Renal cortex interstitium (tissue), 11 donors: ENCODE results near the gene SCNN1G. TPM values are rescaled to one million over a fixed set of nuclear protein-coding genes. Genes with fewer than 3 reads are reported as not detected.
"Not testable (repeated sequence)": the region's sequence is repeated elsewhere in the genome, so short reads cannot be mapped to it uniquely, and the experiment has no call there.

Source experiments
- DNase-seq, 11 donors: peaks; one replicate each; pipeline ENCODE4 v3.0.0-alpha.2; 2013; ENCODE audit warnings: low read depth in 9 of 11, low spot score in 4 of 11; ENCODE audit errors: extremely low read depth in 1 of 11
- polyA plus RNA-seq, 3 donors: library from polyadenylated mRNA; unstranded; fragments of 120-200 nt; gene quantifications; one replicate each; pipeline ENCODE4 v1.2.1, GENCODE V29; 2013; ENCODE audit not compliant: insufficient read length in 3 of 3

Gene SCNN1G
- polyA plus RNA-seq, 3 donors, result 25.8 to 47.0 (median 36.0) TPM

GRCh38 chr16:23229714-23230113 is 47.2 kb downstream of the SCNN1G start:
- no peak for DNase-seq

DNA sequence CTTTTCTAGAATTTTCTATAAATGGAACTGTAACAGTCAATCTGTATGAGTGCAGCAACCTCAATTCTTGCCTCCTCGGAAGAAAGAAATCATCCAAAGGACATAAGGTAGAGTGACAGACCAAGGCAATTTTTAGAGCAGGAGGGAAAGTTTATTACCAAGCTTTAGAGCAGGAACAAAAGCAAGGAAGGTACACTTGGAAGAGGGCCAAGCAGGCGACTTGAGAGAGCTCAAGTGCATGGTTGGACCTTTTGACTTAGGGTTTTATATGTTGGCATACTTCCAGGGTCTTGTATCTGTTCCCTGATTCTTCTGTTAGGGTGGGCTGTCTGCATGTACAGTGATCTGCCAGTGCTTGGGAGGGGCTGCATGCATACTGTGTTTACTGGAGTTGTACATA is 50.3 kb downstream of the SCNN1G start:
- no peak for DNase-seq

DNA sequence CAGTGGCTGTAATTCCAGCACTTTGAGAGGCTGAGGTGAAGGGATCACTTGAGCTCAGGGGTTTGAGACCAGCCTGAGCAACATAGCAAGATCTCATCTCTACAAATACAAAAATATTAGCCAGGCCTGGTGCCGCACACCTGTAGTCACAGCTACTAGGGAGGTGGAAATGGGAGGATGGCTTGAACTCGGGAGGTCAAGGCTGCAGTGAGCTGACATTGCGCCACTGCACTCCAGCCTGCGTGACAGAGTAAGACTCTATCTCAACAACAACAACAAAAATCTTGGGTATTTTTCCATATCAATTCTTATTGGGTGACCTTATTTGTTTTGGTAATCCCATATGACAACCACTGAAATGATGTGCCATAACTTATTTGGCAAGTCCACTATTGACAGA is 52.6 kb downstream of the SCNN1G start:
- no peak for DNase-seq

DNA sequence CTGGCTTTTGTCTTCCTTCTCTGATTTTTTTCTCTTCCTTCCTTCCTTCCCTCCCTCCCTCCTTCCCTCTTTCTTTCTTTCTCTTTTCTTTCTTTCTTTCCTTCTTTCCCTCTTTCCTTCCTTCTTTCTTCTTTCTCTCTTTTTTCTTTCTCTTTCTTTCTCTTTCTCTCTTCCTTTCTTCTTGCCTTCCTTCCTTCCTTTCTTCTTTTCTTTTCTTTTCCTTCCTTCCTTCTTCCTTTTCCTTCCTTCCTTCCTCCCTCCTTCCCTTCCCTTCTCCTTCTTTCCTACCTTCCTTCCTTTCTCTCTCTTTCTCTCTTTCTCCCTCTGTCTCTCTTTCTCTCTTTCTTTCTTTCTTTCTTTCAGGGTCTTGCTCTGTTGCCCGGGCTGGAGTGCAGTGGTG is 54.4 kb downstream of the SCNN1G start:
- no peak for DNase-seq

DNA sequence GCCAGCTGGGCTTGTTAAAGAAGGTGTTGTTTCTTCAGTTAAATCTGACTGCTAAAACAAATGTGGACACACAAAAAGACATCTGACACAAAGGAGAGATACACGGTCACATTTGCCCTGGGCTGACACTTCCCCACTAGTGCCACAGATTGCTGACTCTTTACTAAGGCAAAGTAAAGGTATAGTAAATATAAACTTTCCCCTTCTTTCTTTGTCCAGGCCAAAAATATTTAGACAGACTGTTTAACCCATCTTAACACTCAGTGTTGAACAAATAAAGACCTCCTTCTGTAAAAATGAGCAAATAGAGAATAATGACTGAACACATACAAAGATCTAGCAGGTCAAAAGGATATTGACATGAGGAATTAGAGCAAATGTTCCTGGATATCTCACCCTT is 58.4 kb downstream of the SCNN1G start:
- no peak for DNase-seq

DNA sequence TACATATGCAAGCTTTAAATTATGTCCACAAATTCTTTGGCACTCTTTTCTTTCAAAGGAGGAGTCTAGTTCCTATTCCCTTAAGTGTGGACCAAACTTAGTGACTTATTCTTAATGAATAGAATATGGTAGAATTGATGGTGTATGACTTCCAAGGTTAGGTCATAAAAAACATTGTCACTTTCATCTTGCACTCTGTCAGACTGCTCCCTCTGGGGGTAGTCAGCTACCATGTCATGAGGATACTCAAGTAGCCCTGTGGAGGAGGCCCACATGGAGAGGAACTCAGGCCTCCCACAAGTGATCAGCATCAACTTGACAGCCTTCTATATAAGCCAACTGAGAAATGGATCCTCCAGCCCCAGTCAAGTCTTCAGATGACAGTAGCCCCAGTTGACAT is 61.6 kb downstream of the SCNN1G start:
- no peak for DNase-seq

- no peak for DNase-seq
Observed at GRCh38 chr16:23245268-23245667, 62.7 kb downstream of the SCNN1G start.

GRCh38 chr16:23248261-23249194 is 66.0 kb downstream of the SCNN1G start:
- DNase-seq, result no peak

DNA sequence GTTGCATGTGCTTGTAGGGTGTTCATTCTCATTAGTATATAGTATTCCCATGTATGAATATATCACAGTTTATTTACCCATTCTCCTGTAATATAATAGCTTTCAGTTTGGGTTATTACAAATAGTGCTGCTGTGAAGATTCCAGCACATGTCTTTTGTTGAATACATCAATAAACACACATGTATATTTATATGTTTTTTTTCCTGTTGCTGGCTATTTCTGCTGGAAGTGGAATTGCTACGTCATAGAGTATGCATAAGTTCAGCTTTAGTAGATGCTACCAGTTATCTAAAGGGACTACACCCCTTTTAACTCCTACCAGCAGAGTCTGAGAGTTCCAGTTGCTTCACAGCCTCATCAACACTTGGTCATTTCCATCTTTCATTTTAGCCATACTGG is 67.3 kb downstream of the SCNN1G start:
- DNase-seq, result no peak

GRCh38 chr16:23252310-23252709 is 69.8 kb downstream of the SCNN1G start:
- DNase-seq, result no peak

DNA sequence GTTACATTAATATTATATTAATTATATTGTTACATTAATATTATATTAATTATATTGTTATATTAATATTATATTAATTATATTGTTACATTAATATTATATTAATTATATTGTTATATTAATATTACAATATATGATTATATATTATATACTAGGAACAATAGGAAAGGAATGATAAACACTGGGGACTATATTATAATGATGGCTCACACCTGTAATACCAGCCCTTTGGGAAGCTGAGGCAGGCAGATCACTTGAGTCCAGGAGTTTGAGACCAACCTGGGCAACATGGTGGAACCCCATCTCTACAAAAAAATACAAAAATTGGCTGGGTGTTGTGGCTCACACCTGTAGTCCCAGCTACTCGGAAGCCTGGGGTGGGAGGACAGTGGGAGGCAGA is 71.1 kb downstream of the SCNN1G start:
- DNase-seq, result not testable (repeated sequence)

DNA sequence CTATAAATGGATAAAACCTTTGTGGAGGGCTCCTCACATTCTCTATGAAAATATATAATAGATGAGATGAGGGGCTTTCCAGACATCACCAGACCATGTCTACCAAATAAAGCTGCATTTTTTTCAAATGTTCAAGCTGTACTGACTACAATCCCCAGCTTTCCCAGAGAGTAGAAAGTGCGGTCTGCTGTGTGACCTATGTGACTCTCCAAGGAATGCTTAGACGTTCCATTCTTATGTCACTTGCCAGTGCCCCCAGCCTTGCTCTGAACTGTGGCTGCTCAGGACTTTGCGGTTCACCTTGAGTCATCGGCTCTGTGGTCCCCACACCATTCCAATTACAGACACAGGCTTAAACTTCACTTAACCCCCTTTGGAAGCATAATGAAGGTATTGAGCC is 71.8 kb downstream of the SCNN1G start:
- no peak for DNase-seq

DNA sequence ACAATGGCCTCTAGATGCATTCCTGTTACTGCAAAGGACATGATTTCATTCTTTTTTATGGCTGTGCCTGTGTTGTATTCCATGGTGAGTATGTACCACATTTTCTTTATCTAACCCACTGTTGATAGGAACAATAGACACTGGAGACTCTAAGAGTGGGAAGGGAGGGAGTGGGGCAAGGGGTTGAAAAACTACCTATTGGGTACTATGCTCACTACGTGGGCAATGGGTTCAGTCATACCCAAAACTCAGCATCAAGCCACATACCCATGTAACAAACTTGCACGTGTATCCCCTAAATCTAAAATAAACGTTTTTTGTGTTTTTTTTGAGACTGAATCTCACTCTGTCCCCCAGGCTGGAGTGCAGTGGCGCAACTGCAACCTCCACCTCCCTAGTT is 72.5 kb downstream of the SCNN1G start:
- DNase-seq, result no peak

DNA sequence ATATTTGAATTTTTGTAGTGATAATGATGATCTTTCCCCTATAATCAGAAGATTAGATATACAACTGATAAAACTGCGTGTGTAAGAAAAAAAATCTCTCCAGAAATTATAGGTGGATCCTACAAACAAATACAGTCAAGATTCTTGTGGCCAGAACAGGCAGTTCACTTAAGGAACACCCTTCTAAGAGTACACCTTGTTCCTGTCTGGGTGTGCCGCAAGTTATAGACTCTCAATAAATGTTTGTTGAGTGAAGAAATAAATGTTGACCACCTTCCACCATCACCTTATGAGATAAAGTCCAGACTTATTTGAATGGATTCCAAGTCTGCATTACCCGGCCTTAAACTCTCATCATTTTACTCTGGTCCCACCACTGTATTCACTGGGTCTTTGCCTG is 73.9 kb downstream of the SCNN1G start:
- no peak for DNase-seq

- DNase-seq, result peak in 2 of 11 donors; percentile 22 to 43
Observed at GRCh38 chr16:23257682-23258081, 75.1 kb downstream of the SCNN1G start.

- DNase-seq, result no peak
Observed at GRCh38 chr16:23258919-23259237, 76.3 kb downstream of the SCNN1G start.

Other genes starting within 250 kb of the SCNN1G start
- gene USP31, start 33.3 kb upstream of the SCNN1G start, polyA plus RNA-seq, result 1 to 10 TPM; 6.4 to 7.7 (median 6.4) TPM
- gene SCNN1B, start 119.6 kb downstream of the SCNN1G start, polyA plus RNA-seq, result 10 to 100 TPM; 11.2 to 21.8 (median 12.3) TPM